Stomach smooth muscle (tissue), 2 donors: ENCODE measurements around the gene ASF1B.

ENCODE experiments used
- H3K27ac ChIP-seq: one replicate; pipeline ENCODE4 v1.7.0; 2013; ENCODE audit warnings: mild to moderate bottlenecking, low read length, inconsistent platforms
- H3K27me3 ChIP-seq, 2 donors: one replicate each; pipeline ENCODE4 v1.7.0; 2013; ENCODE audit warnings: low read length in 2 of 2; ENCODE audit not compliant: insufficient read depth in 2 of 2, control insufficient read depth in 1 of 2
- H3K36me3 ChIP-seq, 2 donors: one replicate each; pipeline ENCODE4 v1.7.0; 2013; ENCODE audit warnings: low read length in 2 of 2; ENCODE audit not compliant: control insufficient read depth in 2 of 2, insufficient read depth in 2 of 2
- H3K4me1 ChIP-seq: one replicate; pipeline ENCODE4 v1.7.0; 2013; ENCODE audit warnings: low read length; ENCODE audit not compliant: control insufficient read depth, insufficient read depth
- H3K4me3 ChIP-seq, 2 donors: one replicate each; pipeline ENCODE4 v1.7.0; 2013; ENCODE audit warnings: low read length in 2 of 2
- H3K9ac ChIP-seq, 2 donors: one replicate each; pipeline ENCODE4 v1.7.0; 2013; ENCODE audit warnings: low read length in 2 of 2, mild to moderate bottlenecking in 1 of 2
- H3K9me3 ChIP-seq, 2 donors: one replicate each; pipeline ENCODE4 v1.7.0; 2013; ENCODE audit warnings: low read length in 2 of 2; ENCODE audit not compliant: control insufficient read depth in 2 of 2
- donor health status: healthy.
- donor health status: Pancreatic carcinoma.

The ASF1B gene

DNA sequence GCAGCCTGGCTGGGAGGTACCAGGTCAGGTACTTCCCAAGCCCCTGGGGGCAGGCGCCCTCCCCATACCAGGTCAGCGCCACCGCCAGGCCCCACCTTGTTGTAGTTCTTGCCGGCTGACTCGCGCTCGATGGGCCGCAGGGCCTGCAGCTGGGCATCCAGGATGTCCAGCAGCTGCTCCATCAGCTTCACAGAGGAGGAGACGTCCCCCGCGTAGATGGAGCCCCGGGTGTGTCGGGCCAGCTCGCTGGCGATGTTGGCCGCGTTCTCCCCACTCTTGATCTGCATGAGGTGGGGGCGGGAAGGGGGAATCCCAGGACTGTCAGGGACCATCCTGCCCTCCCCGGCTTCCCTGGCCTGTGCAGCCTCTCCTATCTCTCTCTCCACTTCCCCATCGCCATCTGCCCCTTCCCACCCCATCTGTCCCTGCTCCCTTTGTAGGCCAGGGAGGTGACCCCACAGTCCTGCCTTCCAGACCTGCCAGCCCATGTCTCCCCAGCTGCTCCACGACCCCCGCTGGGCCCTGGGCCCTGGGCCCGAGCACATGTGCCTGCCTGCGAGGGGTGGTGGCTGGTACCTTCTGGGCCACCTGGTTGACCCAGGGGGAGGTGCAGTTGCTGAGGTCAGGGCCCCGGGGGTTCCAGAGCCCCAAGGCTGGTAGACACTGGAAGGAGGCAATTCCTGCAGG, 23.8 kb upstream of the ASF1B start:
- Histone ChIP-seq H3K27ac (no peak overlapping the region), H3K4me1 (no peaks in the 10 kb centered on the region), H3K27me3 (no peaks in the 10 kb centered on the region), H3K4me3 (no peak overlapping the region), H3K9me3 (no peaks in the 10 kb centered on the region), H3K9ac (no peak overlapping the region), H3K36me3 (peaks cover 23 to 44% of the 10 kb centered on the region in 2 donors)

DNA sequence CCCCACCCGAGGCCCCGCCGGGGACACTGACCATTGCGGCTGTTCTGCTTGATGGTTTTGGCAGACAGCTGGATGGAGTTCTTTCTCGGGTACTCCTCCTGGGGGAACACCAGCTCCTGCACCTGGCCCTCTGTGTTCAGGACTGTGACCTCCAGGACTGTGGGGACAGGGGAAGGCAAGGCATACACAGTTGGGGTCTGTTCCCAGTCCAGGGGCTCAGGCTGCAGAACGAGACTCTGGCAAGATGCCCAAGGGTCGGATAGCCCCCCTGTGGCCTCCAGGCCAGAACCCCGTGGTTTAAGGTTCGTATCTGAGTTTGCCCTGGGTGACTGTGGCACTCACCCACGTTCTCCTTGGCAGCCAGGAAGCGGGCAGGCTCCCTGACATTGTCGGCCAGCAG, 22.7 kb upstream of the ASF1B start:
- H3K27ac ChIP-seq: no peak overlapping the region
- no peaks in the 10 kb centered on the region for H3K27me3 ChIP-seq
- H3K9ac ChIP-seq: no peak overlapping the region
- no peak overlapping the region for H3K4me3 ChIP-seq
- no peaks in the 10 kb centered on the region for H3K9me3 ChIP-seq
- no peaks in the 10 kb centered on the region for H3K4me1 ChIP-seq
- peaks cover 26 to 48% of the 10 kb centered on the region in 2 donors for H3K36me3 ChIP-seq

- Histone ChIP-seq H3K9me3 (no peaks in the 10 kb centered on the region), H3K4me3 (no peak overlapping the region), H3K9ac (no peak overlapping the region), H3K4me1 (no peaks in the 10 kb centered on the region), H3K36me3 (peaks cover 28 to 48% of the 10 kb centered on the region in 2 donors), H3K27ac (no peak overlapping the region), H3K27me3 (no peaks in the 10 kb centered on the region)
Measured at GRCh38 chr19:14158276-14159023, 22.1 kb upstream of the ASF1B start.

DNA sequence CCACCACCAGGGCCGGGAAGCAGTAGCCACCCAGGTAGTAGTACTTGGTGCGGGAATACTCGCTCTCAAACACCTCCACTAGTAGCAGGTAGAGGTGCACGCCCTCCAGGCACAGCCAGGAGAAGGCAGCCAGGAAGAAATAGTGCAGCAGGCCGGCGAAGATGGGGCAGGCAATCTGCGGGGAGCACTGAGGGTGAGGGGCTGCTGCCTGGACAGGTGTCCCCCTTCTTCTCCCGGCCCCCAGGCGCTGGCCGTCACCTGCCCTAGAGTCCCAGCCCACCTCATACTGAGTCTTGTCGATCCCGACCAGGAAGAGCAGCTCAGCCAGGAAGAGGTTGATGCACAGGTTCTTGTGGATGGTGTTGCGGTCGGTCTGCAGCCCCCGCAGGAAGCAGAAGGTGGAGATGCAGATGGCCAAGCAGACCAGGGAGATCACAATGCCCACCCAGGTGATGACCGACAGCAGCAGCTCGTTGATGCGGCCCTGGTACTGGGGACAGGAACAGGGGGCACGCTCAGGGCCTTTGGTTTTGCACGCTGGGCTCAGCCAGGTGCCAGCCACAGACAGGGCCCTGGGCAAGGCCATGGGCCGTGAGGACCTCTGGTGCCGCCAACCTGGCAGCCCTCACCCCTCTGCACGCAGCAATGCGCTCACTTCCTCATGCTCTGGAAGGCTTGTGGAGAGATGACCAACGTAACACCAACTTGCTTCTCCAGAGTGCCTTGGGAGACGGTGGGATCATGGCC, 20.8 kb upstream of the ASF1B start:
- Histone ChIP-seq H3K9me3 (no peaks in the 10 kb centered on the region), H3K27me3 (no peaks in the 10 kb centered on the region), H3K36me3 (peaks cover 32 to 50% of the 10 kb centered on the region in 2 donors), H3K9ac (no peak overlapping the region), H3K27ac (no peak overlapping the region), H3K4me1 (no peaks in the 10 kb centered on the region), H3K4me3 (no peak overlapping the region)

DNA sequence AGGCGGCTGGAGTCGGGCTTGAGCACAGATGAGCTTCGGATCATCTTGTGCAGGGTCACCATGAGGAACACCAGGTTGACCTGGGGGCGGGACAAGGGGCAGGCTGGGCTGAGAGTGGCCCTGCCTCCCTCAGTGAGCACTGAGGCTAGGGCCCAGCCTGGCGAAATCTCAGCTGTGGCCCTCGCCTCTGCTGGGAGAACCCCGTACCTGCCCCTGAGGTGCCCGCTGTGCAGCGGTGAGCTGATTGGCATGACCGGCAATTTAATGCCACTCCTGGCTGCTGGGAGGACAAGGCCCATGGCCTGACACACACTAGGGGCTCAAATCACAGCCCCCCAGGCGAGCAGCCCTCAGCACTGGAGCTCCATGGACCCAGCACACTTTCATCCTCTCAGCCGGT, 19.7 kb upstream of the ASF1B start:
- no peaks in the 10 kb centered on the region for H3K27me3 ChIP-seq
- no peaks in the 10 kb centered on the region for H3K9me3 ChIP-seq
- no peak overlapping the region for H3K9ac ChIP-seq
- H3K4me3 ChIP-seq: no peak overlapping the region
- no peaks in the 10 kb centered on the region for H3K4me1 ChIP-seq
- peaks cover 34 to 51% of the 10 kb centered on the region in 2 donors for H3K36me3 ChIP-seq
- H3K27ac ChIP-seq: no peak overlapping the region

GRCh38 chr19:14155371-14155770, 19.0 kb upstream of the ASF1B start:
- Histone ChIP-seq H3K27ac (no peak overlapping the region), H3K9ac (no peak overlapping the region), H3K9me3 (no peaks in the 10 kb centered on the region), H3K27me3 (no peaks in the 10 kb centered on the region), H3K4me1 (peaks cover 4% of the 10 kb centered on the region), H3K4me3 (no peak overlapping the region), H3K36me3 (peaks cover 34 to 51% of the 10 kb centered on the region in 2 donors)

- Histone ChIP-seq H3K4me3 (no peak overlapping the region), H3K27me3 (no peaks in the 10 kb centered on the region), H3K4me1 (peaks cover 29% of the 10 kb centered on the region), H3K9ac (no peak overlapping the region), H3K9me3 (no peaks in the 10 kb centered on the region), H3K27ac (no peak overlapping the region), H3K36me3 (peaks cover 21 to 35% of the 10 kb centered on the region in 2 donors)
Measured at GRCh38 chr19:14152713-14153112, 16.3 kb upstream of the ASF1B start.

- no peak overlapping the region for H3K4me3 ChIP-seq
- peaks cover 11 to 22% of the 10 kb centered on the region in 2 donors for H3K36me3 ChIP-seq
- peak overlapping the region in 1 of 2 donors; percentile 60 for H3K9ac ChIP-seq
- H3K9me3 ChIP-seq: no peaks in the 10 kb centered on the region
- peak overlapping the region; percentile 85 for H3K27ac ChIP-seq
- no peaks in the 10 kb centered on the region for H3K27me3 ChIP-seq
- H3K4me1 ChIP-seq: peaks cover 29% of the 10 kb centered on the region
Measured at GRCh38 chr19:14150770-14151661, 14.6 kb upstream of the ASF1B start.

DNA sequence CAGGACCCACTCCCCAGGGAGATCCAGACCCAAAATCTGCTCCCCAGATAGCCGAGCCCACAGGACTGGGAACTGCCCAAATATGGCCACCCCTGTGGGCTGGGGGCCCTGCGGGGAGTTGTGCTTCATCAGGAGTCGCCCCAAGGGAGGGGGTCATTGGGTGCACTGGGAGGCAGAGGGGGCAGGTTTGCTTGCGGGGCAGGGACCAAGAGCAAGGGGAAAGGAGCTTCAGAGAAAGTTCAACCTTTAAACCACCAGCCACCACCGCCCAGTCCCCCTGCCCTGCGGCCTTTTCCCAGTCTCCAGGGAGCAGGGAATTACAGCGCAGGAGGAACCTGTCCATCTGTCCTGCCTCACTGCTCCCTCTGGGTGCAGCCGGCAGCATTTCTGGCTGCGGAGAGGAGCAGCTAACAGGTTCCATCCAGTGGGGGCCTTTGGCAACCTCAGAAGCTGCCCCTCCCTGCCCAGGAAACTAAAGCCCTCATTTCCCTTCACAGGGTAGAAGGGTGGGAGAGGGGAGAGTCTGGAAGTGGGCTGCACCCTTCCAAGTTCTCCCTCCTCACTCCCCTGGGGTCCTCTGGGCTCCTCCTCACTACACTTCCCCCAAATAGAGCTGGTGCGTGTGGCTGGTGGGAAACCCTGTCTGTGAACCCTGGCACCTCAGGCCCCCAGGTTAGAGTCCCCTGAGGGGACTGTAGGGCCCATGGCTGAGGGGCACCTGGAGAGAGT, 13.8 kb upstream of the ASF1B start:
- H3K4me1 ChIP-seq: peaks cover 29% of the 10 kb centered on the region
- peak overlapping the region; percentile 85 for H3K27ac ChIP-seq
- H3K36me3 ChIP-seq: peaks cover 11 to 15% of the 10 kb centered on the region in 2 donors
- peak overlapping the region; percentile 26 to 64 for H3K4me3 ChIP-seq
- H3K9me3 ChIP-seq: no peaks in the 10 kb centered on the region
- no peaks in the 10 kb centered on the region for H3K27me3 ChIP-seq
- H3K9ac ChIP-seq: peak overlapping the region; percentile 60 to 64
